Hepatocyte (in vitro differentiated cells): ENCODE results near the gene PPP1R3D.

Source experiments
- EZH2 ChIP-seq: fragments of 200-600 bp; sonication (generic); IDR thresholded peaks from 2 replicates; pipeline ENCODE4 v1.6.1; 2016; ENCODE audit warnings: antibody characterized with exemption, mild to moderate bottlenecking, borderline replicate concordance
- EZH2phosphoT487 ChIP-seq: fragments of 200-600 bp; sonication (generic); IDR thresholded peaks from one replicate; pipeline ENCODE4 v1.6.1; 2018; ENCODE audit warnings: antibody characterized with exemption, mild to moderate bottlenecking, low read depth, moderate library complexity; ENCODE audit not compliant: unreplicated experiment, severe bottlenecking
- TF ChIP-seq, protein P1 (sequence below): fragments of 200-600 bp; sonication (generic); IDR thresholded peaks from 2 replicates; pipeline ENCODE4 v1.5.1; 2016; ENCODE audit warnings: antibody characterized with exemption, mild to moderate bottlenecking; ENCODE audit not compliant: poor library complexity

DNA sequence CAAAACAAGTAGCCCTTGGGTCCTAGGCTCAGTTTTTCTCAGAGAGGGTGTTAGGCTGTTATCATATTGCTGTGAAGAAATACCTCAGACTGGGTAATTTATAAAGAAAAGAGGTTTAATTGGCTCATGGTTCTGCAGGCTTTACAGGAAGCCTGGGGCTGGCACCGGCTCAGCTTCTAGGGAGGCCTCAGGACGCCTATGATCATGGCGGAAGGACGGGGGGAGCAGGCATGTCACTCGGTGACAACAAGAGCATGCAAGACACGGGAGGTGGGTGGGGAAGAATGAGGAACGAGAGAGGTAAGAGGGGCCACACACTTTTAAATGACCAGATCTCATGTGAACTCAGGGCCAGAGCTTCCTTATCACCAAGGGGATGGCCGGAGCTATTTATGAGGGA lies 45.1 kb upstream of the PPP1R3D start:
- TF ChIP-seq, protein P1, sequence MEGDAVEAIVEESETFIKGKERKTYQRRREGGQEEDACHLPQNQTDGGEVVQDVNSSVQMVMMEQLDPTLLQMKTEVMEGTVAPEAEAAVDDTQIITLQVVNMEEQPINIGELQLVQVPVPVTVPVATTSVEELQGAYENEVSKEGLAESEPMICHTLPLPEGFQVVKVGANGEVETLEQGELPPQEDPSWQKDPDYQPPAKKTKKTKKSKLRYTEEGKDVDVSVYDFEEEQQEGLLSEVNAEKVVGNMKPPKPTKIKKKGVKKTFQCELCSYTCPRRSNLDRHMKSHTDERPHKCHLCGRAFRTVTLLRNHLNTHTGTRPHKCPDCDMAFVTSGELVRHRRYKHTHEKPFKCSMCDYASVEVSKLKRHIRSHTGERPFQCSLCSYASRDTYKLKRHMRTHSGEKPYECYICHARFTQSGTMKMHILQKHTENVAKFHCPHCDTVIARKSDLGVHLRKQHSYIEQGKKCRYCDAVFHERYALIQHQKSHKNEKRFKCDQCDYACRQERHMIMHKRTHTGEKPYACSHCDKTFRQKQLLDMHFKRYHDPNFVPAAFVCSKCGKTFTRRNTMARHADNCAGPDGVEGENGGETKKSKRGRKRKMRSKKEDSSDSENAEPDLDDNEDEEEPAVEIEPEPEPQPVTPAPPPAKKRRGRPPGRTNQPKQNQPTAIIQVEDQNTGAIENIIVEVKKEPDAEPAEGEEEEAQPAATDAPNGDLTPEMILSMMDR = no peak
- TF ChIP-seq EZH2phosphoT487 (no peak), EZH2 (no peak)
